Mammary epithelial cell (primary cell): ENCODE measurements around the gene TTC7B.

Source experiments
- EZH2 ChIP-seq: IDR thresholded peaks from 2 replicates; pipeline ENCODE4 v1.6.1; 2012; ENCODE audit warnings: low read length, inconsistent platforms, borderline replicate concordance
- TF ChIP-seq, protein P1 (sequence below), 2 donors: IDR thresholded peaks in 1 of 2; conservative IDR thresholded peaks in 1 of 2; 2 replicates each; pipeline ENCODE4 v1.5.1; 2011 to 2012; ENCODE audit warnings: inconsistent platforms in 2 of 2, low read length in 2 of 2, mild to moderate bottlenecking in 2 of 2, control low read depth in 1 of 2, low read depth in 1 of 2; ENCODE audit not compliant: insufficient read depth in 1 of 2; ENCODE audit errors: extremely low read depth in 1 of 2

- TF ChIP-seq, protein P1, sequence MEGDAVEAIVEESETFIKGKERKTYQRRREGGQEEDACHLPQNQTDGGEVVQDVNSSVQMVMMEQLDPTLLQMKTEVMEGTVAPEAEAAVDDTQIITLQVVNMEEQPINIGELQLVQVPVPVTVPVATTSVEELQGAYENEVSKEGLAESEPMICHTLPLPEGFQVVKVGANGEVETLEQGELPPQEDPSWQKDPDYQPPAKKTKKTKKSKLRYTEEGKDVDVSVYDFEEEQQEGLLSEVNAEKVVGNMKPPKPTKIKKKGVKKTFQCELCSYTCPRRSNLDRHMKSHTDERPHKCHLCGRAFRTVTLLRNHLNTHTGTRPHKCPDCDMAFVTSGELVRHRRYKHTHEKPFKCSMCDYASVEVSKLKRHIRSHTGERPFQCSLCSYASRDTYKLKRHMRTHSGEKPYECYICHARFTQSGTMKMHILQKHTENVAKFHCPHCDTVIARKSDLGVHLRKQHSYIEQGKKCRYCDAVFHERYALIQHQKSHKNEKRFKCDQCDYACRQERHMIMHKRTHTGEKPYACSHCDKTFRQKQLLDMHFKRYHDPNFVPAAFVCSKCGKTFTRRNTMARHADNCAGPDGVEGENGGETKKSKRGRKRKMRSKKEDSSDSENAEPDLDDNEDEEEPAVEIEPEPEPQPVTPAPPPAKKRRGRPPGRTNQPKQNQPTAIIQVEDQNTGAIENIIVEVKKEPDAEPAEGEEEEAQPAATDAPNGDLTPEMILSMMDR (conservative IDR thresholded peaks at IDR 0.05 in 1 of 2, IDR thresholded peaks at IDR 0.05 in 1 of 2; ENCODE audit: extremely low read depth in 1 of 2, insufficient read depth in 1 of 2, low read depth in 1 of 2, low read length in 2 of 2): no peak
- no peak for TF ChIP-seq EZH2
Observed at GRCh38 chr14:90587918-90588317, 228.3 kb downstream of the TTC7B start.
